A549 (cell line): ENCODE results near the gene CELF2. TPM values are rescaled to one million over a fixed set of nuclear protein-coding genes. Genes with fewer than 3 reads are reported as not detected.

Experiments used
- ATAC-seq, 2 experiments: fragments of 200-7000 bp in 1 of 2; fragments of >200 bp in 1 of 2; cut with Nextera tagmentation in 1 of 2; cut with Tn5 transposase in 1 of 2; 3 replicates each; pipeline versions ENCODE4 v1.8.0 to v1.9.1; 2018 to 2020; ENCODE audit warnings: mild to moderate bottlenecking in 1 of 2, moderate library complexity in 1 of 2
- CTCF ChIA-PET: fragments of 300-600 bp; sonication (Branson Sonifier 250); formaldehyde crosslinking; extraction: SDS; loops from one replicate; lab custom pipeline; 2021; ENCODE audit warnings: antibody characterized with exemption, inconsistent platforms; lab: Yijun Ruan, JAX
- POLR2A ChIA-PET: fragments of 350-600 bp; formaldehyde crosslinking; extraction: SDS; loops from one replicate; lab custom pipeline; 2021; ENCODE audit warnings: antibody characterized with exemption, inconsistent platforms; lab: Yijun Ruan, JAX
- DNase-seq, 2 experiments: peaks; one replicate each; pipeline versions ENCODE4 v3.0.0 to v3.0.0-alpha.2; 2011 to 2016; ENCODE audit warnings: low read depth in 1 of 2, low spot score in 1 of 2
- FAIRE-seq: peaks from 2 replicates; lab custom pipeline; 2011; peaks lifted over from hg19 to GRCh38; lab: Jason Lieb, UNC
- H3K27ac ChIP-seq, 2 experiments: fragments of >200 bp; sonication (Bioruptor Twin); formaldehyde crosslinking; 3 replicates each; pipeline ENCODE4 v1.5.1; 2016 to 2017
- H3K4me1 ChIP-seq: fragments of >200 bp; sonication (Bioruptor Twin); formaldehyde crosslinking; 3 replicates; pipeline ENCODE4 v1.6.1; 2016
- H3K4me2 ChIP-seq: fragments of >200 bp; sonication (Bioruptor Twin); formaldehyde crosslinking; 3 replicates; pipeline ENCODE4 v1.6.1; 2016
- H3K4me3 ChIP-seq: fragments of >200 bp; sonication (Bioruptor Twin); formaldehyde crosslinking; 3 replicates; pipeline ENCODE4 v1.5.1; 2016
- H3K9me3 ChIP-seq: fragments of >200 bp; sonication (Bioruptor Twin); formaldehyde crosslinking; 3 replicates; pipeline ENCODE4 v1.6.1; 2016
- CBX2 ChIP-seq: fragments of 200-600 bp; sonication (generic); IDR thresholded peaks from 2 replicates; pipeline ENCODE4 v1.6.1; 2016; ENCODE audit warnings: low read depth, mild to moderate bottlenecking, borderline replicate concordance
- CEBPB ChIP-seq, 2 experiments: fragments of >200 bp in 1 of 2; sonication (Bioruptor Twin) in 1 of 2; formaldehyde crosslinking in 1 of 2; IDR thresholded peaks; 2 replicates each; pipeline ENCODE4 v1.6.1; 2012 to 2016
- CHD4 ChIP-seq: fragments of 200-600 bp; sonication (generic); IDR thresholded peaks from 2 replicates; pipeline ENCODE4 v1.6.1; 2016; ENCODE audit warnings: antibody characterized with exemption, mild to moderate bottlenecking, borderline replicate concordance
- EHF ChIP-seq: fragments of 250-450 bp; sonication (Bioruptor Pico); IDR thresholded peaks from 2 replicates; pipeline ENCODE4 v1.5.0; 2020; ENCODE audit warnings: mild to moderate bottlenecking
- FOSB ChIP-seq: fragments of 250-450 bp; sonication (Bioruptor Pico); IDR thresholded peaks from 2 replicates; pipeline ENCODE4 v1.5.0; 2020; ENCODE audit warnings: mild to moderate bottlenecking, moderate library complexity
- FOSL2 ChIP-seq, 2 experiments: fragments of 450-650 bp in 1 of 2; fragments of >200 bp in 1 of 2; sonication (Bioruptor Twin) in 1 of 2; formaldehyde crosslinking; IDR thresholded peaks; 2 replicates each; pipeline versions ENCODE4 v1.5.0 to v1.6.1; 2016 to 2020; ENCODE audit warnings: mild to moderate bottlenecking in 1 of 2, moderate library complexity in 1 of 2
- FOXS1 ChIP-seq: fragments of 250-450 bp; sonication (Bioruptor Pico); IDR thresholded peaks from 2 replicates; pipeline ENCODE4 v1.5.0; 2020; ENCODE audit warnings: mild to moderate bottlenecking, moderate library complexity
- GATA3 ChIP-seq: IDR thresholded peaks from 2 replicates; pipeline ENCODE4 v1.6.1; 2012; ENCODE audit warnings: borderline replicate concordance
- HES2 ChIP-seq: fragments of >200 bp; sonication (Bioruptor Twin); formaldehyde crosslinking; IDR thresholded peaks from 2 replicates; pipeline ENCODE4 v1.6.1; 2016
- JUNB ChIP-seq: fragments of >200 bp; sonication (Bioruptor Twin); formaldehyde crosslinking; IDR thresholded peaks from 2 replicates; pipeline ENCODE4 v1.6.1; 2016
- MAFK ChIP-seq: fragments of 450-650 bp; IDR thresholded peaks from 2 replicates; pipeline ENCODE4 v1.6.1; 2014; ENCODE audit not compliant: partially characterized antibody
- MAX ChIP-seq: IDR thresholded peaks from 2 replicates; pipeline ENCODE4 v1.6.1; 2012
- MYC ChIP-seq: IDR thresholded peaks from 2 replicates; pipeline ENCODE4 v1.6.1; 2012; ENCODE audit warnings: mild to moderate bottlenecking, inconsistent platforms, low read length, improper control_type of control experiment, borderline replicate concordance
- NPAS2 ChIP-seq: fragments of 250-450 bp; sonication (Bioruptor Pico); IDR thresholded peaks from 2 replicates; pipeline ENCODE4 v1.8.0; 2022; ENCODE audit warnings: mild to moderate bottlenecking, moderate library complexity, borderline replicate concordance
- NR3C1 ChIP-seq: fragments of >200 bp; sonication (Bioruptor Twin); formaldehyde crosslinking; IDR thresholded peaks from 3 replicates; pipeline ENCODE4 v1.6.1; 2017
- PHF8 ChIP-seq: fragments of 200-600 bp; sonication (generic); IDR thresholded peaks from 2 replicates; pipeline ENCODE4 v1.6.1; 2016; ENCODE audit warnings: low read depth, mild to moderate bottlenecking, antibody characterized with exemption, moderate library complexity, borderline replicate concordance
- POLR2A ChIP-seq: IDR thresholded peaks from 2 replicates; pipeline ENCODE4 v1.6.1; 2012; ENCODE audit warnings: mild to moderate bottlenecking, low read length
- RNF2 ChIP-seq: fragments of 200-600 bp; sonication (generic); IDR thresholded peaks from 2 replicates; pipeline ENCODE4 v1.6.1; 2016; ENCODE audit warnings: low read depth, mild to moderate bottlenecking, antibody characterized with exemption, moderate library complexity, borderline replicate concordance
- TFCP2L1 ChIP-seq: fragments of 250-450 bp; sonication (Bioruptor Pico); IDR thresholded peaks from 2 replicates; pipeline ENCODE4 v1.5.0; 2021; ENCODE audit warnings: mild to moderate bottlenecking
- ZC3H11A ChIP-seq: fragments of 450-650 bp; IDR thresholded peaks from 2 replicates; pipeline ENCODE4 v1.6.1; 2014; ENCODE audit warnings: antibody characterized with exemption, mild to moderate bottlenecking
- ZNF302 ChIP-seq: fragments of 250-450 bp; sonication (Bioruptor Pico); IDR thresholded peaks from 2 replicates; pipeline ENCODE4 v1.9.0; 2021; ENCODE audit warnings: inconsistent platforms, mild to moderate bottlenecking, moderate library complexity
- WGBS: methylation state at CpG from one replicate; pipeline ENCODE4 v1.1.6; 2017; ENCODE audit errors: missing lambda C conversion rate; 5-methylcytosine and 5-hydroxymethylcytosine counted together
- polyA plus RNA-seq, 4 experiments: library from polyadenylated mRNA; depleted of rRNA in 3 of 4; stranded (reverse); fragments of >200 nt; fragmentation: RNase III in 1 of 4; extraction: RNeasy Plus Mini Kit Qiagen cat#74134 plus additional on column Dnase treatment in 1 of 4; gene quantifications; 2 replicates in 3 of 4; 3 replicates in 1 of 4; pipeline ENCODE4 v1.2.3, GENCODE V29; 2011 to 2017
- TF ChIP-seq, protein P1 (sequence below): fragments of 150-350 bp; IDR thresholded peaks from 2 replicates; pipeline ENCODE4 v1.6.1; 2014; ENCODE audit warnings: low read depth, mild to moderate bottlenecking, low read length
- TF ChIP-seq, protein P2 (sequence below): fragments of 200-600 bp; sonication (generic); IDR thresholded peaks from 2 replicates; pipeline ENCODE4 v1.6.1; 2016; ENCODE audit warnings: antibody characterized with exemption, mild to moderate bottlenecking, moderate library complexity
- TF ChIP-seq, protein P3 (sequence below): fragments of >200 bp; sonication (Bioruptor Twin); formaldehyde crosslinking; IDR thresholded peaks from 3 replicates; pipeline ENCODE4 v1.5.1; 2016

CELF2 gene
- polyA plus RNA-seq, 2 of the 4 experiments (the other 2 are of a cell fraction): 0.01 to 0.03 TPM

GRCh38 chr10:11093771-11094736, 76.4 kb downstream of the CELF2 start:
- Histone ChIP-seq H3K4me2 (no peak overlapping the region), H3K9me3 (no peaks in the 10 kb centered on the region; the same call in 2 of the 3 replicates), H3K4me3 (no peak overlapping the region)
- 28% methylated on average over 10 of the region's 10 CpGs for WGBS
- DNase-seq (no peak), ATAC-seq (no peak)
- no peak for TF ChIP-seq NR3C1
- no peak for TF ChIP-seq HES2
- no peak for TF ChIP-seq FOSB (CRISPR knock-in tag)
- no peak for TF ChIP-seq MAFK
- TF ChIP-seq GATA3: no peak
- TF ChIP-seq FOXS1 (CRISPR knock-in tag): no peak
- TF ChIP-seq, protein P1, sequence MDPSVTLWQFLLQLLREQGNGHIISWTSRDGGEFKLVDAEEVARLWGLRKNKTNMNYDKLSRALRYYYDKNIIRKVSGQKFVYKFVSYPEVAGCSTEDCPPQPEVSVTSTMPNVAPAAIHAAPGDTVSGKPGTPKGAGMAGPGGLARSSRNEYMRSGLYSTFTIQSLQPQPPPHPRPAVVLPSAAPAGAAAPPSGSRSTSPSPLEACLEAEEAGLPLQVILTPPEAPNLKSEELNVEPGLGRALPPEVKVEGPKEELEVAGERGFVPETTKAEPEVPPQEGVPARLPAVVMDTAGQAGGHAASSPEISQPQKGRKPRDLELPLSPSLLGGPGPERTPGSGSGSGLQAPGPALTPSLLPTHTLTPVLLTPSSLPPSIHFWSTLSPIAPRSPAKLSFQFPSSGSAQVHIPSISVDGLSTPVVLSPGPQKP: no peak
- no peak for TF ChIP-seq RNF2
- TF ChIP-seq, protein P2, sequence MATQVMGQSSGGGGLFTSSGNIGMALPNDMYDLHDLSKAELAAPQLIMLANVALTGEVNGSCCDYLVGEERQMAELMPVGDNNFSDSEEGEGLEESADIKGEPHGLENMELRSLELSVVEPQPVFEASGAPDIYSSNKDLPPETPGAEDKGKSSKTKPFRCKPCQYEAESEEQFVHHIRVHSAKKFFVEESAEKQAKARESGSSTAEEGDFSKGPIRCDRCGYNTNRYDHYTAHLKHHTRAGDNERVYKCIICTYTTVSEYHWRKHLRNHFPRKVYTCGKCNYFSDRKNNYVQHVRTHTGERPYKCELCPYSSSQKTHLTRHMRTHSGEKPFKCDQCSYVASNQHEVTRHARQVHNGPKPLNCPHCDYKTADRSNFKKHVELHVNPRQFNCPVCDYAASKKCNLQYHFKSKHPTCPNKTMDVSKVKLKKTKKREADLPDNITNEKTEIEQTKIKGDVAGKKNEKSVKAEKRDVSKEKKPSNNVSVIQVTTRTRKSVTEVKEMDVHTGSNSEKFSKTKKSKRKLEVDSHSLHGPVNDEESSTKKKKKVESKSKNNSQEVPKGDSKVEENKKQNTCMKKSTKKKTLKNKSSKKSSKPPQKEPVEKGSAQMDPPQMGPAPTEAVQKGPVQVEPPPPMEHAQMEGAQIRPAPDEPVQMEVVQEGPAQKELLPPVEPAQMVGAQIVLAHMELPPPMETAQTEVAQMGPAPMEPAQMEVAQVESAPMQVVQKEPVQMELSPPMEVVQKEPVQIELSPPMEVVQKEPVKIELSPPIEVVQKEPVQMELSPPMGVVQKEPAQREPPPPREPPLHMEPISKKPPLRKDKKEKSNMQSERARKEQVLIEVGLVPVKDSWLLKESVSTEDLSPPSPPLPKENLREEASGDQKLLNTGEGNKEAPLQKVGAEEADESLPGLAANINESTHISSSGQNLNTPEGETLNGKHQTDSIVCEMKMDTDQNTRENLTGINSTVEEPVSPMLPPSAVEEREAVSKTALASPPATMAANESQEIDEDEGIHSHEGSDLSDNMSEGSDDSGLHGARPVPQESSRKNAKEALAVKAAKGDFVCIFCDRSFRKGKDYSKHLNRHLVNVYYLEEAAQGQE: no peak
- TF ChIP-seq FOSL2 (IDR thresholded peaks at IDR 0.05): no peak
- no peak for TF ChIP-seq FOSL2 (CRISPR knock-in tag; IDR thresholded peaks at IDR 0.05)
- no peak for TF ChIP-seq MYC
- TF ChIP-seq ZC3H11A: no peak
- TF ChIP-seq CBX2: no peak
- TF ChIP-seq PHF8: no peak
- TF ChIP-seq POLR2A: no peak
- TF ChIP-seq, all 56 proteins: peak for 0
- FAIRE-seq: no peak
- Histone ChIP-seq H3K27ac (no peak overlapping the region), H3K4me1 (no peaks in the 10 kb centered on the region)
- ChIA-PET POLR2A (no interaction called here), CTCF (no interaction called here)

- no peak for DNase-seq
- no peak overlapping the region for H3K27ac ChIP-seq
- ATAC-seq: no peak
- WGBS: 19% methylated on average over 12 of the region's 12 CpGs
- FAIRE-seq: no peak
- H3K9me3 ChIP-seq: no peaks in the 10 kb centered on the region; the same call in 2 of the 3 replicates
- no peak overlapping the region for H3K4me3 ChIP-seq
- ChIA-PET POLR2A (no interaction called here), CTCF (no interaction called here)
- TF ChIP-seq CEBPB (IDR thresholded peaks at IDR 0.05) (no peak), JUNB (no peak), FOSL2 (IDR thresholded peaks at IDR 0.05) (no peak), FOSL2 (CRISPR knock-in tag; IDR thresholded peaks at IDR 0.05) (no peak), NPAS2 (CRISPR knock-in tag) (no peak), CHD4 (no peak), MAX (no peak), ZNF302 (no peak), TFCP2L1 (CRISPR knock-in tag) (no peak), EHF (CRISPR knock-in tag) (no peak)
- TF ChIP-seq, protein P3, sequence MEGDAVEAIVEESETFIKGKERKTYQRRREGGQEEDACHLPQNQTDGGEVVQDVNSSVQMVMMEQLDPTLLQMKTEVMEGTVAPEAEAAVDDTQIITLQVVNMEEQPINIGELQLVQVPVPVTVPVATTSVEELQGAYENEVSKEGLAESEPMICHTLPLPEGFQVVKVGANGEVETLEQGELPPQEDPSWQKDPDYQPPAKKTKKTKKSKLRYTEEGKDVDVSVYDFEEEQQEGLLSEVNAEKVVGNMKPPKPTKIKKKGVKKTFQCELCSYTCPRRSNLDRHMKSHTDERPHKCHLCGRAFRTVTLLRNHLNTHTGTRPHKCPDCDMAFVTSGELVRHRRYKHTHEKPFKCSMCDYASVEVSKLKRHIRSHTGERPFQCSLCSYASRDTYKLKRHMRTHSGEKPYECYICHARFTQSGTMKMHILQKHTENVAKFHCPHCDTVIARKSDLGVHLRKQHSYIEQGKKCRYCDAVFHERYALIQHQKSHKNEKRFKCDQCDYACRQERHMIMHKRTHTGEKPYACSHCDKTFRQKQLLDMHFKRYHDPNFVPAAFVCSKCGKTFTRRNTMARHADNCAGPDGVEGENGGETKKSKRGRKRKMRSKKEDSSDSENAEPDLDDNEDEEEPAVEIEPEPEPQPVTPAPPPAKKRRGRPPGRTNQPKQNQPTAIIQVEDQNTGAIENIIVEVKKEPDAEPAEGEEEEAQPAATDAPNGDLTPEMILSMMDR: no peak
- no peak overlapping the region for H3K4me2 ChIP-seq
- H3K4me1 ChIP-seq: no peaks in the 10 kb centered on the region
Measured at GRCh38 chr10:11095374-11095801, 77.7 kb downstream of the CELF2 start.
